Tongue (tissue), 3 donors: ENCODE results near the gene MUC22. TPM values are rescaled to one million over a fixed set of nuclear protein-coding genes. Genes with fewer than 3 reads are reported as not detected.

Experiments used
- DNase-seq: peaks from one replicate; pipeline ENCODE4 v3.0.0-alpha.2; 2015
- small RNA-seq: library from RNA; depleted of rRNA; stranded (forward); fragments of <200 nt; gene quantifications from one replicate; pipeline ENCODE3, GENCODE V24; 2014; ENCODE audit warnings: low replicate concordance
- total RNA-seq: library from RNA; depleted of rRNA; stranded (reverse); fragments of >200 nt; gene quantifications from one replicate; pipeline ENCODE4 v1.2.3, GENCODE V29; 2014

The MUC22 gene
- total RNA-seq, 1 donor from 2014 or later = 0.21 TPM

DNA sequence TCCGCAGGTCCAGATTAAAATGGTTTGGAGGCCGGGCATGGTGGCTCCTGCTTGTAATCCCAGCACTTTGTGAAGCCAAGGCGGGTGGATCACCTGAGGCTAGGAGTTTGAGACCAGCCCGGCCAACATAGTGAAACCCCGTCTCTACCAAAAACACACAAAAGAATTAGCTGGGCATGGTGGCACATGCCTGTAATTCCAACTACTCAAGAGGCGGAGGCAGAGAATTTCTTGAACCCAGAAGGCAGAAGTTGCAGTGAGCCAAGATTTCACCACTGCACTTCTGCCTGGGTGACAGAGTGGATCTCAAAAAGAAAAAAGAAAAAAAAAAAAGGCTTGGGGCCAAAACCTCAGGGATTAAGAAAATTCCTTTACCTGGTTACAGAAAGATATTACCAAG, 71.6 kb downstream of the MUC22 start:
- no peak for DNase-seq

- peak; percentile 68 for DNase-seq
These were observed 73.6 kb downstream of the MUC22 start for GRCh38 chr6:31083742-31084354.

Small RNA genes lying within 50 kb of the gene (small RNA-seq; reads per million reads assigned to genes)
- gene RNU6-1133P = not detected

Other genes starting within 250 kb of the MUC22 start
- gene DDR1, start 126.0 kb upstream of the MUC22 start, total RNA-seq = 73.2 TPM
- gene GTF2H4, start 102.3 kb upstream of the MUC22 start, total RNA-seq = 19.9 TPM
- 19.6 TPM for gene VARS2, start 96.2 kb upstream of the MUC22 start, total RNA-seq
- not detected for gene SFTA2, start 78.3 kb upstream of the MUC22 start, total RNA-seq
- not detected for gene MUCL3, start 69.5 kb upstream of the MUC22 start, total RNA-seq
- 6.9 TPM for gene MUC21, start 26.8 kb upstream of the MUC22 start, total RNA-seq
- 5.0 TPM for gene C6orf15, start 102.1 kb downstream of the MUC22 start, total RNA-seq
- gene PSORS1C1, start 104.3 kb downstream of the MUC22 start, total RNA-seq = 0.41 TPM
- not detected for gene CDSN, start 110.0 kb downstream of the MUC22 start, total RNA-seq
- gene PSORS1C2, start 128.6 kb downstream of the MUC22 start, total RNA-seq = not detected
- 14.2 TPM for gene CCHCR1, start 147.3 kb downstream of the MUC22 start, total RNA-seq
- gene TCF19, start 148.1 kb downstream of the MUC22 start, total RNA-seq = 16.4 TPM
- 7.5 TPM for gene POU5F1, start 160.2 kb downstream of the MUC22 start, total RNA-seq